Body of pancreas (tissue), 4 donors: Measurements from ENCODE around the gene DACH2. TPM values are rescaled to one million over a fixed set of nuclear protein-coding genes. Genes with fewer than 3 reads are reported as not detected.
A peak's percentile ranks its signal among the peaks of the same experiment; 100 is the strongest.

Experiments used
- ATAC-seq: fragments of 150-250 bp; one replicate; pipeline ENCODE4 v1.9.1; 2016
- DNase-seq, 4 donors: peaks; one replicate each; pipeline ENCODE4 v3.0.0-alpha.2; 2019
- H3K27ac ChIP-seq, 4 donors: fragments of 200-600 bp; sonication (generic); 1 replicate in 3 of 4; 2 replicates in 1 of 4; pipeline versions ENCODE4 v1.5.1 to v1.6.1; 2016 to 2019; ENCODE audit warnings: mild to moderate bottlenecking in 1 of 4, mixed read lengths in 1 of 4, moderate library complexity in 1 of 4
- H3K27me3 ChIP-seq, 2 donors: fragments of 200-600 bp; sonication (generic); one replicate each; pipeline ENCODE4 v1.6.0; 2016; ENCODE audit warnings: mild to moderate bottlenecking in 1 of 2
- H3K36me3 ChIP-seq, 2 donors: fragments of 200-600 bp; sonication (generic); replicated peaks in 1 of 2; 2 replicates each; pipeline ENCODE4 v1.5.1; 2016; ENCODE audit warnings: low read depth in 2 of 2; ENCODE audit not compliant: insufficient read depth in 1 of 2
- H3K4me1 ChIP-seq: fragments of 200-600 bp; sonication (generic); one replicate; pipeline ENCODE4 v1.6.0; 2016
- H3K4me3 ChIP-seq, 2 donors: fragments of 200-600 bp; sonication (generic); 1 replicate in 1 of 2; 2 replicates in 1 of 2; pipeline ENCODE4 v1.5.1; 2016 to 2019
- H3K9me3 ChIP-seq, 3 donors: fragments of 200-600 bp; sonication (generic); 1 replicate in 2 of 3; 2 replicates in 1 of 3; pipeline ENCODE4 v1.5.1; 2016
- CTCF ChIP-seq, 7 experiments: fragments of 450-650 bp in 4 of 7; fragments of 200-600 bp in 3 of 7; sonication (generic) in 3 of 7; IDR thresholded peaks; one replicate each; pipeline ENCODE4 v1.5.1; 2016 to 2019; ENCODE audit warnings: antibody characterized with exemption in 7 of 7
- POLR2A ChIP-seq, 3 donors: fragments of 450-650 bp; IDR thresholded peaks; one replicate each; pipeline ENCODE4 v1.6.1; 2016; ENCODE audit warnings: antibody characterized with exemption in 3 of 3, mild to moderate bottlenecking in 2 of 3
- whole genome bisulfite sequencing, 2 donors: methylation state at CpG; one replicate each; pipeline ENCODE4 v1.1.5; 2017; 5-methylcytosine and 5-hydroxymethylcytosine counted together
- intact Hi-C: fragments of 100-400 bp; cut with DNase I; formaldehyde crosslinking; loops from one replicate; pipeline ENCODE4 v1.15.1; 2023
- total RNA-seq, 2 donors: library from RNA; depleted of rRNA; stranded (reverse); fragments of >200 nt; gene quantifications; one replicate each; pipeline ENCODE4 v1.1.0, GENCODE V29; 2016

Gene DACH2
- under 1 TPM in 1 of 2 donors, not detected in 1; 0.26 TPM for total RNA-seq

GRCh38 chrX:86148024-86148511 is at the start of gene DACH2:
Gene DACH2 (plus strand): TSS chrX:86148451.
- DNase-seq (peak; percentile 77 to 88 (median 83)), ATAC-seq (peak; percentile 99)
- TF ChIP-seq POLR2A (IDR thresholded peaks at IDR 0.05) (peak in 2 of 3 donors; percentile 13 to 35), CTCF (IDR thresholded peaks at IDR 0.05) (no peak)
- WGBS, 2 donors = 3% methylated on average over 22 of the region's 34 CpGs; no CpG with 5 or more reads in 1 of the 2 donors
- no peaks in the 10 kb centered on the region for H3K36me3 ChIP-seq
- no peaks in the 10 kb centered on the region for H3K27me3 ChIP-seq
- H3K27ac ChIP-seq = no peak within 1 kb of the TSS
- H3K4me1 ChIP-seq = peaks cover 9% of the 10 kb centered on the region
- H3K4me3 ChIP-seq = peak within 1 kb of the TSS; percentile 8 to 12
- H3K9me3 ChIP-seq = no peaks in the 10 kb centered on the region
- intact Hi-C loops = no loop called here

GRCh38 chrX:86102341-86102740 is 45.9 kb upstream of the DACH2 start:
- H3K27me3 ChIP-seq = no peaks in the 10 kb centered on the region
- no peak for DNase-seq
- intact Hi-C loops = no loop called here
- 33 to 52% methylated on average over 1 to 2 of the region's 2 CpGs for WGBS, 2 donors
- no peak for ATAC-seq
- no peak overlapping the region for H3K27ac ChIP-seq
- TF ChIP-seq POLR2A (IDR thresholded peaks at IDR 0.05) = no peak
- TF ChIP-seq CTCF (IDR thresholded peaks at IDR 0.05) = no peak
- no peaks in the 10 kb centered on the region for H3K4me1 ChIP-seq
- H3K4me3 ChIP-seq = no peak overlapping the region
- no peaks in the 10 kb centered on the region for H3K36me3 ChIP-seq
- H3K9me3 ChIP-seq = no peaks in the 10 kb centered on the region

- Histone ChIP-seq H3K9me3 (no peaks in the 10 kb centered on the region), H3K4me1 (no peaks in the 10 kb centered on the region), H3K36me3 (no peaks in the 10 kb centered on the region), H3K4me3 (no peak overlapping the region), H3K27me3 (no peaks in the 10 kb centered on the region), H3K27ac (no peak overlapping the region)
- no peak for TF ChIP-seq CTCF (IDR thresholded peaks at IDR 0.05)
- no peak for TF ChIP-seq POLR2A (IDR thresholded peaks at IDR 0.05)
- intact Hi-C loops = no loop called here
- ATAC-seq = no peak
- no peak for DNase-seq
- WGBS, 2 donors = 38 to 53% methylated on average over 1 of the region's 1 CpG
These were observed 45.2 kb upstream of the DACH2 start for GRCh38 chrX:86103061-86103460.

GRCh38 chrX:86104526-86104925 is 43.7 kb upstream of the DACH2 start:
- no peaks in the 10 kb centered on the region for H3K27me3 ChIP-seq
- DNase-seq = no peak
- H3K4me1 ChIP-seq = no peaks in the 10 kb centered on the region
- H3K9me3 ChIP-seq = no peaks in the 10 kb centered on the region
- H3K36me3 ChIP-seq = no peaks in the 10 kb centered on the region
- no peak for ATAC-seq
- H3K4me3 ChIP-seq = no peak overlapping the region
- WGBS, 2 donors = 60 to 67% methylated on average over 1 of the region's 1 CpG
- intact Hi-C loops = no loop called here
- TF ChIP-seq POLR2A (IDR thresholded peaks at IDR 0.05) = no peak
- TF ChIP-seq CTCF (IDR thresholded peaks at IDR 0.05) = no peak
- H3K27ac ChIP-seq = no peak overlapping the region

- DNase-seq (no peak), ATAC-seq (no peak)
- Histone ChIP-seq H3K4me1 (no peaks in the 10 kb centered on the region), H3K27ac (no peak overlapping the region), H3K4me3 (no peak overlapping the region), H3K36me3 (no peaks in the 10 kb centered on the region), H3K27me3 (no peaks in the 10 kb centered on the region), H3K9me3 (no peaks in the 10 kb centered on the region)
- no peak for TF ChIP-seq CTCF (IDR thresholded peaks at IDR 0.05)
- TF ChIP-seq POLR2A (IDR thresholded peaks at IDR 0.05) = no peak
- 89% methylated on average over 1 of the region's 1 CpG; no CpG with 5 or more reads in 1 of the 2 donors for WGBS, 2 donors
- intact Hi-C loops = no loop called here
These were observed 26.3 kb upstream of the DACH2 start for GRCh38 chrX:86121916-86122315.
